ENCODE measurements around the gene TAAR1.
"Not testable (repeated sequence)": the region's sequence is repeated elsewhere in the genome, so short reads cannot be mapped to it uniquely, and the experiment has no call there.

The TAAR1 gene

DNA sequence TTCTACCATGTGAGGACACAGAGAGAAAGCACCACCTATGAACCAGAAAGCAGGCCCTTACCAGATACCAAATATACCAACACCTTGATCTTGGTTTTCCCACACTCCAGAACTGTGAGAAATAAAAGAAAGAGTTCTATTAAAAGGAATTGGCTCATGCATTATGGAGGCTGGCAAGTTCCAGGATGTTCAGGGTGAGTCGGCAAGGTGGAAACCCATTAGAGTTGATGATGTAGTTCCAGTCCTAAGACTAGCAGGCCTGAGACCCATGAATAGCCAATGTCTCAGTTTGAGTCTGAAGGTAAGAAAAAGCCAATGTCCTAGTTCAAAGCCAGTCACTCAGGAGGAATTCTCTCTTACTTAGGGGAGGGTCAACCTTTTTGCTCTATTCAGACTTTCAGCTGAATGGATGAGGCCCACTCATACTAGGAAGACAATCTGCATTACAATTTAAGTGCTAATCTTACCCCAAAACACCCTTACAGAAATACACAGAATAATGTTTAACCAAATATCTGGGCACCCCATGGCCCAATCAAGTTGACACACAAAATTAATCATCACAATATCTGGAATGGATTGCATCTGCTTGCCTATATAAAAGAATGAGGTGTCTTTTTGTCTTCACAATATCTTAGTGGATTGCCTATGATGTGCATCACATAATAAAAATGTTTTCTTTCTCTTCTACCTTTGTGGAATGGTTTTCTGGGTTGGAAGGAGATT, 5.5 kb upstream of the TAAR1 start:
- DNase-seq = no peak
- intact Hi-C loops (cut with DNase I) = no loop called here

DNA sequence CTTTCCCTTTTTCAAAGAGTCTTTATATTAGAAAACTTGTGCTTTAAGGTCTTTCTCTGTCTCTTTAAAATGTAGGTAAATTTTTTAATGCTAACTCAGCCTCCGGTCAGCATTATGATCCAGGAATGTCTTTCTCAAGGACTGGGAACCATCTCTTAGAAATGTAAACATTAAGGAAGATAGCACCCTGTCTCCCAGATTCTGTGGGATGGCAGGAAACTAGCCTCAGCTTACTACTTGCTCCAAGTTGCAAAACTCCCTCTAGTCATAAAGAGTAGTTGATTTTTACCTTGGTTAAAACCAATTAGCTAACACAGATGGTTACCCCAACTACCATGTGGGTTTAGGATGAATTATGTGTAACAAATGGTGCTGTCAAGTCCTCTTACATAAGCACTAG, 4.7 kb upstream of the TAAR1 start:
- intact Hi-C loops (cut with DNase I) = no loop called here
- DNase-seq = no peak

DNA sequence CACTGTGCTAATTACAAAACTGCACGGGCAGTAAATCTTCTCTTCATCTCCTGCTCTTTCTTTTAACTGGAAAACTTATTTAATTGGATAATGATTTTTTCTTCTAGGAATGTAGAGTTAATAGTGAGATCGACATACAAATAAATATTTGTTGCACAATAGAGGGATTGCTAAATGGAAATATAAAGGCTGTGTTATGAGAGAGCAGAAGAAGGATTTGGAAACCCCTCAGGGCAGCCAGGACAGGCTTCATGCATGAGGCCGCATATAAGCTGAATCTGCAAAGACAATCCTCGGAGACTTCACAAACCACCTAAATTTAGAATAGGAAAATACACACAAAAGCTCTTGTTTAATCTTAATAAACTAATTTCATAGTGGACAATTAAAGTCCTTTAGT, 2.9 kb upstream of the TAAR1 start:
- intact Hi-C loops (cut with DNase I) = no loop called here
- DNase-seq = no peak

DNA sequence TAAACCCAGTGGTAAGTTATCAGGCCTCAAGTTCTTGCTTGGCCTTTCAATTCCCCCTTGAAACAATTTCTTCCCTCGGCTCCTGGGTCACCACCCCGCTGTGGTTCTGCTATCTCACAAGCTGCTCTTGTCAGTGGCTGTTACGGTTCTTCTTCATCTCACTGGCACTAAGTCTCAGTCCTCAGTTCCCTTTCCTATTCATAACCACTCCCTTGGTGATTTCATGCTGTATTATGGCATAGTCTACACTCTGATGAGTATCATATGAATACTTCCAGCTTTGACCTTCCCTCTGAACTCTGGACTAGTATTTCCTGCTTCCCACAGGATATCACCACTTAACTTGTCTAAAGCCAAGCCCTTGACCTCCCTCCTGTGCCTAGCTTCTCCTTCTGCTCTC, 7.9 kb downstream of the TAAR1 start:
- intact Hi-C loops (cut with DNase I) = no loop called here
- no peak for DNase-seq

DNA sequence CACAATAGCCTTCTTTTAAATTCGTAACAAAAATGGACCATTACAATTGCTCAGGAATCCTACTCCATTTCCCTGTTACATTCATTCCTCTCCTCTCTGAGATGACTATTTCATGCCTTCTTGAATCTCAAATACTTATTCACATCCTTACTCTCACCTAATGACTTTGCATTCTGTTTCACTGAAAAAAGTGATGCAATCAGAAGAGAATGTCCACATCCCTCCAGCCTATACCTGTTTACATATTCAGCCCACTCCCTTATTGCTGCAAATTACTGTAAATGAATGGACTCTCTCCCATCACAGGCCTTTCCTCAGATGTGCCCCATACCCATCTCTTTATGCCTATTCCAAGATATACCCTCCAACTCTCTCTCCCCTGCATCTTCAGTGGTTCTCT, 8.6 kb downstream of the TAAR1 start:
- DNase-seq = no peak
- intact Hi-C loops (cut with DNase I) = no loop called here

DNA sequence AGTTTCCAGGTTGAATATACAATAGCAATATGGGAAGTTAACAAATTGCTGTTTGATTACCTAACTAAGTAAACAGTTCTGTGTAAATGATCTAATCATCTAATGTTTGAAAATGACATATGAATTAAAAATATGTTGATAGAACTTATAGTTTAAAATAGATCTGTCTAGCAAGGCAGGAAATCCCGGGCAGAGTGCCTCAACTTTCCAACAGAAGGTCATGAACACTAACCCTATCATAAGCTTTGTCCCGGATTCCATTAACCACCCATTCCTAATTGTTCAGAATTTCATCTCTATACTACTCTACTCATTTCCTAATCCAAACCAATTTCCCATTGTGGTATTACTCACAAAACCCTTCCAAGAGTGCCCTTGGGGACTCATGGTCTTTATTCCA, 10.2 kb downstream of the TAAR1 start:
- DNase-seq = no peak

DNA sequence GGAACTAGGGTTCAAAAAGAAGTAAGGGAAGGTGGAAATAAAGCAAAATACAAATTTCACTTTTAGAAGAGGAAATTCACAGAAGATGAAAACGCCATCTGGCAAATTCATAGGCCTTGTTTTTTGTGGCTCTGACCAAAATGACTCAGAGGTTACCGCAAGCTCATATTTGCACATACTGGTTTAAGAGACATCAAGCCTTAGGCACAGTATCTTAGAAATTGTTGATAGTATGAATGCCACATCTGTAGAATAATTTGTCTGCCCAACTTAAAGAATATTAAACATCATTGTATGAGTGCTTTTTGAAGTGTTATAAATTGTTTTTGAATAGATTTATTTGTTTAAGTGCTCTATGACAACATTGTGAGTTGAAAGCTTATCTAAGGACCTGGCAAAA, 10.6 kb downstream of the TAAR1 start:
- intact Hi-C loops (cut with DNase I) = no loop called here
- DNase-seq = no peak

More for the DNA sequence above, 10.2 kb downstream of the TAAR1 start:
- intact Hi-C loops (cut with DNase I) = no loop called here

DNA sequence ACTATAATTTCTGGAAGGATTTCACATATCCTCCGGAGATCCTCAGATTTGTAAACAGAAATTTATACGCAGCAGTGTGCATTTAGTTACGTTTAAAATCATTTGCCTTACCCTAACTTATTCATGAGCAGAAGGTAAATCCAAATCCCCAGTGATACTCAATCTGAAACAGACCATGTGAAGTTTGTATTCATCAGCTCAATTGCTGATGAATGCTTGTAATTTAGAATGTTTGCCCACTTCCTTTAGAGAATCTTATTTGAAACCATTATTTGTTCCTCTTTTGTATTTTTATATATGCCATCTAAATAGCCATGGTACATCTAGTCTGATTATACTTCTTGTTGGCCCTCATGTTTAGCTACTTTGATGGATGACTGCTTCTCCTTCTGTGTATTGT, 15.4 kb downstream of the TAAR1 start:
- intact Hi-C loops (cut with DNase I) = no loop called here

DNA sequence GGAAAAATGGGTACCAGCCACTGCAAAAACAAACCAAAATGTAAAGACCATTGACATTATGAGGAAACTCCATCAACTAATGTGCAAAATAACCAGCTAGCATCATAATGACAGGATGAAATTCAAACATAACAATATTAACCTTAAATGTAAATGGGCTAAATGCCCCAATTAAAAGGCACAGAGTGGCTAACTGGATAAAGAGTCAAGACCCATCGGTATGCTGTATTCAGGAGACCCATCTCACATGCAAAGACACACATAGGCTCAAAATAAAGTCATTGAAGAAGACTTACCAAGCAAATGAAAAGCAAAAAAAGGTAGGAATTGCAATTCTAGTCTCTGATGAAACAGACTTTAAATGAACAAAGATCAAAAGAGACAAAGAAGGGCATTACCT, 21.8 kb downstream of the TAAR1 start:
- DNase-seq; intact Hi-C loops (cut with DNase I): not testable (repeated sequence)

More for the DNA sequence above, 15.4 kb downstream of the TAAR1 start:
- no peak for DNase-seq

DNA sequence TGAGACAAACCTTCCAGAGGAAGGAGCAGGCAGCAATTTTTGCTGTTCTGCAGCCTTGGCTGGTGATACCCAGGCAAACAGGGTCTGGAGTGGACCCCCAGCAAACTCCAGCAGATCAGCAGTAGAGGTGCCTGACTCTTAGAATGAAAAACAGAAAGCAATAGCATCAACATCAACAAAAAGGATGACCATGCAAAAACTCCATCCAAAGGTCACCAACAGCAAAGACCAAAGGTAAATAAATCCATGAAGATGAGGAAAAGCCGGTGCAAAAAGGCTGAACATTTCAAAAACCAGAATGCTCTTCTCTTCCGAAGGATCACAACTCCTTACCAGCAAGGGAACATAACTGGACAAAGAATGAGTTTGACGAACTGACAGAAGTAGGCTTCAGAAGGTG, 23.1 kb downstream of the TAAR1 start:
- DNase-seq; intact Hi-C loops (cut with DNase I): not testable (repeated sequence)

DNA sequence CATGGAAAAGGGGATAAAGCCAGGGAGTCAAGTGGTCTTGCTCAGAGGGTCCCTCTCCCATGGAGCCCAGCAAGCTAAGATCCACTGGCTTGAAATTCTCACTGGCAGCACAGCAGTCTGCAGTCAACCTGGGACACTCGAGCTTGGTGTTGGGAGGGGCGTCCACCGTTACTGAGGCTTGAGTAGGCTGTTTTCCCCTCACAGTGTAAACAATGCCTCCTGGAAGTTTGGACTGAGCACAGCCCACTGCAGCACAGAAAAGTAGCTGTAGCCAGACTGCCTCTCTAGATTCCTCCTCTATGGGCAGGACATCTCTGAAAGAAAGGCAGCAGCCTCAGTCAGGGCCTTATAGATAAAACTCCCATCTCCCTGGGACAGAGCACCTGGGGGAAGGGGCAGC, 23.7 kb downstream of the TAAR1 start:
- DNase-seq; intact Hi-C loops (cut with DNase I): not testable (repeated sequence)

DNA sequence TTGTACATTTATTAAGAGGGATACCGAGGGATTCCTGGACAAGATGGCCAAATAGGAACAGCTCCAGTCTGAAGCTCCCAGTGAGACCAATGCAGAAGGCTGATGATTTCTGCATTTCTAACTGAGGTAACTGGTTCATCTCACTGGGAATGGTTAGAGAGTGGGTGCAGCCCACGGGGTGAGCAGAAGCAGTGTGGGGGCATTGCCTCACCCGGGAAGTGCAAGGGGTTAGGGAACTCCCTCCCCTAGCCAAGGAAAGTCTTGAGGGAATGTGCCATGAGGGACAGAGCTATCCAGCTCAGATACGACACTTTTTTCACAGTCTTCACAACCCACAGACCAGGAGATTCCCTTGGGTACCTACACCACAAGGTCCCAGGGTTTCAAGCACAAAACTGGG, 24.2 kb downstream of the TAAR1 start:
- DNase-seq = no peak
- intact Hi-C loops (cut with DNase I) = no loop called here

DNA sequence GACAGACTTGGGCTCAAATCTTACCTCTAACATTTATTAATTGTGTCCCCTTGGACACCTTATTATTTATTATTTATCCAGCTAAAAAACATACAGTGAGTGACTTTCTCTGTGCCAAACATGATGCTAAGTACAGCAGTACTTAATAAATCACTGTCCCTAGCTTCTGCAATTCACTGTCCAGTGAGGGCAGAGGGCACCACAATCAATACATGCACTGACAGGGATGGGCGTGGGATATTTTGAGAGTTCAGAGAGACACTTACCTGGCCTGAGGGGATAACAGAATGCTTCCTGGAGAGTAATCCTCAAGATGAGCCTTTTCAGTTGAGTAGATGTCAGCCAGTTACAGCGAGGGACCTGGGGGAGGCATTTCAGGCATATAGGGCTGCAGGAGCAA, 25.6 kb downstream of the TAAR1 start:
- intact Hi-C loops (cut with DNase I) = no loop called here
- no peak for DNase-seq

DNA sequence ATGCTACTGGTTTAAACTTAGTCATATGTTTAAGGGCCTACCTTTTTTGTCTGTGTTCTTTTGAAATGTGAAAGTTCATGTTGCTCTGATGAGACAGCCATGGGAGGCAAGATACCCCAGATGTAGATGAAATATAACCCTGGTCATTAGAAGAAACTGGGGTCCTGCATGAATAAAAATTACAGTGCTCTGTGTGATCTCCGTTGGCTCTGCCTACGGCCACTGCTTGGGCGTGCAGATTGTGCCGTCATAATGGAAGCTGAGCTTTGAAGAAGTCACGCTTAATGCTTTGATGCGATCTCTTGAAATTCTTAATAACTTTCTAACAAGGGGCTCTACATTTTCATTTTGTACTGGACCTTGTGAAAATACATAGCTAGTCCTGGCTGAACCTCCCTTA, 34.8 kb downstream of the TAAR1 start, which contains the start of gene TAAR2:
TSS of gene TAAR2 (minus strand) at position 101 of the 400 bp plus-strand sequence. CDS start at position 101, 0 bp downstream.
- intact Hi-C loops (cut with DNase I) = no loop called here
- no peak for DNase-seq

DNA sequence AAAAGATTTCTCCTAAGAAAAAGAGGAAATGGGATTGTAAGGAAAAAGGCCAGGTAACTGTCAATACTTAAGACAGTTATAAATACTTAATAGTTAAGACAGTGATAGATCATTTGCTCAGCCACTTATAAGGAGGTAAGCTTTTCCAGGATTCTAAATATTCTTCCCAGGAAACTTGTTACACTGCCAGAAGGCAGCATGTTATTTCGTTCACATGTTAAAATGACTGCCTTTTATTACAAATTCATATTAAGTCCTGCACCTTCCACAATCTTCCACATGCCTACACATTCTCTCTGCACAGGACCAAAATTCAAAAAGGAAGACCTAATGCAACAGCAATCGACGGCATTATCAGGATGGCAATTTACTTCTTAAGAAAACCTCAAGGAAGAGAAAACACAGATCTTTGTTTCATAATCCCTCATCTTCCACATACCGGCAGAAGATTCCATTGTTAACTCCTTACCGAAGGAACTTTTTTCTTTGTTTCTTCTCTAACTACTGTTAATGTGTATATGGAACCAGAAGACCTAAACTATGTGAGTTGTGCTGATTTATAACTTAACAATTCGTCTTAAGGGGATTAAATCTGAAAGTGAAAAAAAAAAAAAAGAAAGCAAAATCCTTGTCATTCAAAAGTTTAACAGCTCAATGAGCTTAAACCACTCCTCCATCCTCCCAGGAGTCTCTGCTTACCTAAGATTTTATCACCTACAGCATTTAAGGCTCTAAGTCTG, 35.7 kb downstream of the TAAR1 start:
- no peak for DNase-seq
- intact Hi-C loops (cut with DNase I) = no loop called here

DNA sequence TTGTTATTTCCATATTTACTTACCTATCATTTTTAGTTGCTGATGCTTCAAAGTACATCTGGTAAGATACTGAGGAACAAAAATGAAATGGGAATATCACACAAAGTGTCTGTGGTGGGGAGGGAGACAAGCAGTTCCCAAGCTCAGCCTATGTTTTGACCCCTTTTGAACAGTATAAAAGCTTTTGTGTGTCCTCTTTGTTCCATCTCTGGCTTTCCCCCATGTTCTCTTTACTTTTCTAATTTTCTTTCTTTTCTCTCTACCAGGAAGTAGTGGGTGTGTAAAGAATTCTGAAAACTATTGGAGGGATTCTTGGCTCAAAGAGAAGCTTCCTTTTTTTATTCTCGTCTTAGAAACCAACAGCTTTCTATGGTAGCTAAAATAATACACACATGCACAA, 42.3 kb downstream of the TAAR1 start:
- intact Hi-C loops (cut with DNase I) = no loop called here
- no peak for DNase-seq

DNA sequence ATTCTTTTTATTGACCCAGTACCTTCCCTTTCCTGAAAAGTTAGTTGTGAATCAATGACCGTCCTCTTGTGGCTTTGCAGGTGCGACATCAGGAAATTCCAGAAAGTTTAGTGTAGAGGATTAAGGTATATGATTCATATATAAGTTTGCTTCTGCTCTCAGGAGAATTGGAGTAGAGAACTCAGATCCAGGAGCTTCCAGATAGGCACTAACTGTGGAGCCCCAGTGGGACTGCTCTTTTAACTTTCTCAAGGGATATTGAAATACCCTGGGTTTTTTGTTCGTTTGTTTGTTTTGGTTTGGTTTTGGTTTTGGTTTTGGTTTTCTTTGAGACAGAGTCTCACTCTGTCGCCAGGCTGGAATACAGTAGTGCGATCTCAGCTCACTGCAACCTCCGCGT, 44.4 kb downstream of the TAAR1 start:
- DNase-seq = no peak
- intact Hi-C loops (cut with DNase I) = no loop called here

DNA sequence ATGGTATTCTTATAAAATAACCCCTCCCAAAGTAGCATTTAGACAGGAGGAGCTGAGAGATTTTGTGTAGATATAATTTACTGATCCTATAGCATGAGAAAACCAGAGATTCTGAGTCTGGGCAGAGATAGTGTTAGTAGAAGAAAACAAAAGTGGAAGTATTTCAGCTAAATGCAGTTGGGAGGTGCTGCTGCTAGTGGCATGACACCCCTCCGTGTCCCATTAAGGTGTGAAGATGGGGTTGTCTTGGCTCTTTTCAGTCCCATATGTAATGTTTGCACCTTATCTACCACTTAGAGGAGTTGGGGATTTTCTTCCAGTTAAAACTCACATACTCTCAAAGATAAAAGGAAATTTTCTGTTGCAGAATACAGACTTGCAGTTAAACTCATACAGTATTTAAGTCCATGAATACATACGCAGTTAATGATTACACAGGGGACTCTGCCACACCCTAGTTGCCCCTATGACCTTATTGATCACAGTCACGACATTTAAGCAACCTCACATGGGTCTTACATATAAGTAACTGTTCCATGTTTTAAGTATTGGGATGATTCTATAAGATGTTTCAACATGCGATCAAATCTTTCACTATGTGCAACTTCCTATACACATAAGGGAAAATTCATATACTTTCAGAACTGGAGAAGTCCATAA, 46.4 kb downstream of the TAAR1 start:
- intact Hi-C loops (cut with DNase I) = no loop called here
- DNase-seq = no peak

DNA sequence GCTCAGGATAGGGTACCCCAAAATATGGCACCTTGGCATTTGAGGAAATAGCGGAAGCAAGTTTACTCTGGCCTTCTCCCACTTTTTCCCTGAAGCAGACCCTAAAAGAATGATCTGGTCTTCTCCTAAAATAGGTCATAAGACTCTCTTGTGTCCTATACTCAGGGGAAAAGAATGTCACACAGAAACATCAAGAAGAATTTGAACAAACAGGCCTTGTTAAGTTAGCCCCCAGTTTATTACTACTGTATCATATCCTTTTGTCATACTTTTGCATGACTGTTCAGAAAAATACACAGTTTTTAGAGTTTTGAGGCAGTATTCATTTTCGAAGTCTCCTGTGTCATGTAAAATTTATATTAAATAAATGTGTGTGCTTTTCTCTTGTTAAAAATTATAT, 47.4 kb downstream of the TAAR1 start:
- intact Hi-C loops (cut with DNase I) = no loop called here
- no peak for DNase-seq

DNA sequence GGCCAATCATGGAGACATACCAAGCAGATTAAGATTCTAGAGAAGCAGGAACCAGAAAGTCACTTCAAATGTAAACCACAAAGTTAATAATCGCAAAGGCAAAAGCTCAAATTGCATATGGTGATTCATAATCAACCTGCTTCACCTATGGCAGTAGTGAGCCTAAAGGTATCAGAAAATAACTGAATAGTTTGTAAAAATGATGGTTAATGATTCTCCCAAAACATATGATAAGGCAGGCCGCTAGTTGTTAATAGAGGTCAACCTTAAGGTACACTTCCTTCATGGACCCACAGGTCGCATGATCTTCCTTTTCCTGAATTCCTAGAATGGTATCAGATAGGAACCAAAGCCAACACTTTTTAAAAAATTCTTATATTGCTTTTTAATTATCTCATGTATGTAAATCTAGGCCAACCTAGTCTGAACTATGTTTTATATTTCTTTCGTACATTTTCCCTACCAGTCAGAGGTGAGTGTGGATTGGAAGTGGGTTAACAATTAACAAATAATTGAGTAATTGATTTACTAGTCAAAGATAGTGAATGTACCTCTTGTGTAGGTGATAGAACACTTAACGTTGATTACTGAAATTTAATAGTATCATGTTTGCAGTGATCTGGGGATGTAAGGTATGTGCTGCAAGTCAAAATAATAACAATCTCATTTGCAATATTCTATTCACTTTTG, 51.3 kb downstream of the TAAR1 start:
- intact Hi-C loops (cut with DNase I) = loop anchor here (10.0 kb wide), 1 partner anchor 73 kb away; the partner anchor contains the start of gene TAAR9
- DNase-seq = no peak

DNA sequence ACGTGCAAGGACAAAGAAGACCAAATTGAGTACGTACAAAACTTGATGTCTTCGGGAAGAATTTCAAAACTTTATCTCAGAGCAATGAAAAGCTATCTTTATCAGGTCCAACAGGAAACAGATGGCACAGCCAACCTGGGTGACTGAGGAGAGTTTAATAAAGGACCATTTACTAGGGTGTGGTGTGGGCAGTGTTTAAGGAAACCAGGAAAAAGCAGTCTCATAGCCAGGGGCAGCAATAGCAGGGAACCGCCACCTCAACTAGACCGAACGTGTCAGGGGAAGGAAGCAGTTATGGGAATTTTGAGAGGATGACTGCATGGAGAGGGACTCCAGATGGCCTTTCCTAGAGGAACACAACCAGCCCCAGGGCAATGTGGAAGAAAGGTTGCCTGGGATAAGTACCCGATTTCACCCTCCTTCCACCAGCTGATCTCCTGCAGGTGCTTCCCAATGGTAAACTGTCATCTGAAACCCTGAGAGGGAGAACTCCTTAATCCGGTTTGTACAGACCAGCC, 54.3 kb downstream of the TAAR1 start:
- intact Hi-C loops (cut with DNase I) = loop anchor here (10.0 kb wide), 1 partner anchor 70 kb away; the partner anchor contains the start of gene TAAR9
- no peak for DNase-seq
